Skin of body (tissue), 2 donors: Measurements from ENCODE around the gene C10orf88. TPM values are rescaled to one million over a fixed set of nuclear protein-coding genes. Genes with fewer than 3 reads are reported as not detected.

Experiments used
- DNase-seq: peaks from one replicate; lab custom pipeline; 2025; lab: John Stamatoyannopoulos, UW
- total RNA-seq: library from RNA; depleted of rRNA; stranded (reverse); fragments of >200 nt; gene quantifications from one replicate; pipeline ENCODE4 v1.2.3, GENCODE V29; 2014

Gene C10orf88
- total RNA-seq, result 13.4 TPM

- DNase-seq, result peak; percentile 99
Measured at GRCh38 chr10:122953902-122954730, at the start of gene C10orf88. Gene C10orf88, minus strand, starts transcription at chr10:122954227. Its CDS starts 49 bp downstream, at chr10:122954178.

GRCh38 chr10:123001370-123001769 lies 47.3 kb upstream of the C10orf88 start:
- no peak for DNase-seq

GRCh38 chr10:123000155-123000554 lies 46.1 kb upstream of the C10orf88 start:
- DNase-seq, result no peak

DNA sequence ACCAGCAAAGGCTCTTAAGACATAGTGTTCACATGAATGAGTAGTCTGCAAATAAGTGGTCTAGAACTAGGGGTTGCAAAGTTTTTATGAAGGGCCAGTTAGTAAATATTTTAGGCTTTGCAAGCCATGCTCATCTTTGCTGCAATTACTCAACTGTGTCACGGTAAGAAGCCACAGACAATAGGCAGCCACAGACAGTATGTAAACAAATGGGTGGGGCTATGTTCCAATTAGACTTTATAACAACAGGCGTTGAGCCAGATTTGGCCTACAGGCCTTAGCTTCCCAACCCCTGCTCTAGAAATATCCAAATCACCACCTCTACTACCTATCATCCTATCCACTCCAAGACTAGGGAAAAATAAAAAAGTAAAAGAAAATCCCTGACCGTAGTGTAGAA lies 45.3 kb upstream of the C10orf88 start:
- DNase-seq, result no peak

GRCh38 chr10:122998934-122999333 lies 44.9 kb upstream of the C10orf88 start:
- DNase-seq, result no peak

DNA sequence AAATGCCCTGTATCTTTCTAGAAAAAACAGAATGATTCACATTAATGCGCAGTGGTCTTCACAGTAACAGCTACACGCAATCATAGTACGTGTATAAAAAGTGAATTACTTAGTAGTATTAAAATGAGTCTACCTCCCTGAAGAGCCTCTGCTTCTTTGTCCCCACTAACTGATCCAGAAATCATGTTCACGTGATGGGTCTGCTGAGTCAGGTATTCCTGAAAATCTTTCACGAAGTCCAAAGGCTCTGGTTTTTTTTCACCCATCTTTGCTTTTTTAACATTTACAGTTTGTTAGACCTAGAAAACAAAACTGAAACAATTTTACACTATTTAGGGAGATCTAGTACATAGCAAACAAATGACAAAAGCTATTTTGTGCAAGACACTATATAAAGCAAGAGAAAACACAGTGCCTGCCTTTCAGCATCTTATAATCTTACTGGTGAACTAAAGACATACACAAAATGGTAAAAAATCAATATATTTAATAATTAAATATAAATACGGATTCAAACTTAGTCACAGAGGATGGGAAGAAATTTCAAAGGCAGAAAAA lies 44.4 kb upstream of the C10orf88 start:
- no peak for DNase-seq

- DNase-seq, result no peak
Measured at GRCh38 chr10:122997864-122998263, 43.8 kb upstream of the C10orf88 start.

DNA sequence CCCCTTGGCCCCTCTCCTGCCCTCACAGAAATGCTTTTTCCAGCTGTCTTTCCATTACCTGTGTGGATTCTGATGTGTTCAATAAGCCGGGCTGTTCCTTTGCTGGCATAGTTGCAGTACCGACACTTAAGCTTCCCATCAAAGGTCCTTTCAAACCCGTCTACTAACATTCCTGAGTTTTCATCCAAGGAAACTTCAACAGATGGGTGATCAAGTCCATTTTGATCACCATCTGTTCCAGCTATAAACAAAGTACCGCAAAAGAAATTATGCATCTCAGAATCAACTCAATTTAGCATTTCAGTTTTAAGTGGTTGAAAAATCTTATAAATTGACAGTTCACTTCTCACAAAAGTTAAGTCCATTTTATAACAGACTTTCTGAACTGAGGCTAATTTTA lies 41.9 kb upstream of the C10orf88 start:
- DNase-seq, result no peak

- DNase-seq, result no peak
Measured at GRCh38 chr10:122993797-122994336, 39.8 kb upstream of the C10orf88 start.

DNA sequence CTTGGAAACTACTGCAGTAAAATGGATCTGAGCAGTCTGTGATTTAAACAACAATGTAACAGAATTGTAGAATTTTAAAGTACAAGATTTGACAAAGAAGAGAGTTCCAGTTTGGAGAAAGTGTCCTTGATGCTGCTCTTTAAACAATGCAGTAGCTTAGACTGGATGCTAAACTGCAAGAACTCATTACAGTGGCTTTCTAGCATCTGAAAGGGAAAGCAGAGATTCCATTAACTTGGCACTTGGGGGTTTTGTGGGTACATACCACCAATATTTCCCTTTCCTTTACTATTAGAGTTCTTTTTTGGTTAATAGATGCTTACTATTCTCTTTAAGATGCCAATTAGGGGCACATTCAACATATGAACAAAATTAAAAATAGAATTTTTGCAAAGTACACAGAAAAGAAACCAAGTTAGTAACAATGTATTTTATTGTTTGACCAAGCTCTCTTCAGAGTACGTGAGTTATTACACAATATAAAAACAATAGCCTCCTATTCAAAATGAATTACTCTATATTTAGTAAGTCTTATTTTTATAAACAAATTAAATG lies 38.1 kb upstream of the C10orf88 start:
- DNase-seq, result no peak

- no peak for DNase-seq
Measured at GRCh38 chr10:122990278-122990677, 36.3 kb upstream of the C10orf88 start.

DNA sequence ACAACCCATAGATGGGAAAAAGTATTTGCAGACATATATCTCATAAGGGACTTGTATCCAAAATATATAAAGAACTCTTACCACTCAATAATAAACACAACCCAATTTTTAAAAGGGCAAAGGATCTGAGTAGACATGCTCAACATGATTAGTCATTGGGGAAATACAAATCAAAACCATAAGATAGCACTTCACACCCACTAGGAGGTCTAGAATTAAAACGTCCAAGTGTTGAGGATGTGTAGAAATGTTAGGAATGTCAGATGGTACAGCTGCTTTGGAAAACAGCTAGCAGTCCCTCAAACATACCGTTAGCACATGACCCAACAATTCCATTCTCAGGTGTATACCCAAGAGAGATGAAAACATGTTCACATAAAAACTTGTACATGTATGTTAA lies 34.5 kb upstream of the C10orf88 start:
- DNase-seq, result no peak

GRCh38 chr10:122986335-122986734 lies 32.3 kb upstream of the C10orf88 start:
- no peak for DNase-seq

GRCh38 chr10:122984708-122985107 lies 30.7 kb upstream of the C10orf88 start:
- DNase-seq, result no peak

GRCh38 chr10:122983898-122984297 lies 29.9 kb upstream of the C10orf88 start:
- DNase-seq, result no peak

DNA sequence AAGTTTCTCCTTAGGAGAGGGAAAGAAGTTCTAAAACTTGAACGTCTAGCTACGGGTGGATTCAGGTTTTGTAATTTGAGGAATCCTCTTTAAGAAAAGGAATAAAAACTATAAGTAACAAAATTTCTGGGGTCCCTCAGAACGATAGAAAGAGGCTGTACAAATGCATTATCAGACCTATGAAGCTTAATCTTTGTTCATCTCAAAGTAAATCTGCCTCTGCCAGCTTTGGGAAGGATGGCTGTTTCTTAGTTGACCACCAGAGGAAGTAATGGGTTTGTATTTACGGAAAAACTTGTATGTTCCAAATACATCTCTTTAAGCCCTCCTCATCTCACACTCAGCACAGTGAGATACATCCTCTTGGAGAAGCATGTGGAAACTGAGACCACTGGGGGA lies 27.0 kb upstream of the C10orf88 start:
- DNase-seq, result peak; percentile 34

DNA sequence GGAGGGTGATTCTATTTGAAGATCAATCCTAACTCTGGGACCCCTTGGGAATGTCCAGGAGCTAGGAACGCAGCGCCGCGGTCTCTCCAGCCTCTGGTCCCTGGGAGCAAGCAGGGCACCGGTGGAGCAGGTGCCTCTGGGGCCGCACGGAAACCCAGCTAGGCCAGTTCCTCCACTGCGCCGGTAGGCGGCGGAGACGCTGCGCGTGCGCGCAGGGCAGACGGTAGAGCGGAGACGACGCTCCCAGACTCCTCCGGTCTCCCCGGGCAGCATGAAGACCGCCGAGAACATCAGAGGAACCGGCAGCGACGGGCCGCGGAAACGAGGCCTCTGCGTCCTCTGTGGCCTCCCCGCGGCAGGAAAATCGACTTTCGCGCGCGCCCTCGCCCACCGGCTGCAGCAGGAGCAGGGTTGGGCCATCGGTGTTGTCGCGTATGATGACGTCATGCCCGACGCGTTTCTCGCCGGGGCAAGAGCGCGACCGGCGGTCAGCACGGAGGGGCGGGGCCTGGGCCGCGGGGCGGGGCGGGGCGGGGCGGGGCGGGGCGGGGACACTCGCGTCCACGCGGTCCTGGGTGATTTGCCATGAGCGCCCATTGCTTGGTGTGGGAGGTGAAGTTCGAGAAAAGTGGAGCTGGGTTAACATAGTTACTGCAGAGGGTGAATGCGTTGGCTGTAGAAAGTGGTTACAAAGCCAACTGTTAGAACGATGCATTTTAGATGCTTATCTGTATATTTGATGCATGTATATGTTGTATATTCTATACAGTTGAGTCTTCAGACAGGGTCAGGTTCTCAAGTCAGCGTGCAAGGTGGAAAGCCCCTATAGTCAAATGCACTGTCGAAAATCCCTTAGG lies 26.4 kb upstream of the C10orf88 start, which contains the start of gene PSTK:
Gene PSTK, plus strand, starts transcription at position 193 of the 857 bp plus-strand sequence. Its CDS starts 79 bp downstream, at position 272.
- DNase-seq, result peak; percentile 92

- no peak for DNase-seq
Measured at GRCh38 chr10:122974543-122975064, 20.6 kb upstream of the C10orf88 start.

GRCh38 chr10:122974023-122974422 lies 20.0 kb upstream of the C10orf88 start:
- no peak for DNase-seq

- DNase-seq, result no peak
Measured at GRCh38 chr10:122968698-122969097, 14.7 kb upstream of the C10orf88 start.

GRCh38 chr10:122966879-122967278 lies 12.9 kb upstream of the C10orf88 start:
- DNase-seq, result no peak
